ENCODE results near the gene DHFR.
"Not testable (repeated sequence)": the region's sequence is repeated elsewhere in the genome, so short reads cannot be mapped to it uniquely, and the experiment has no call there.

DHFR gene

DNA sequence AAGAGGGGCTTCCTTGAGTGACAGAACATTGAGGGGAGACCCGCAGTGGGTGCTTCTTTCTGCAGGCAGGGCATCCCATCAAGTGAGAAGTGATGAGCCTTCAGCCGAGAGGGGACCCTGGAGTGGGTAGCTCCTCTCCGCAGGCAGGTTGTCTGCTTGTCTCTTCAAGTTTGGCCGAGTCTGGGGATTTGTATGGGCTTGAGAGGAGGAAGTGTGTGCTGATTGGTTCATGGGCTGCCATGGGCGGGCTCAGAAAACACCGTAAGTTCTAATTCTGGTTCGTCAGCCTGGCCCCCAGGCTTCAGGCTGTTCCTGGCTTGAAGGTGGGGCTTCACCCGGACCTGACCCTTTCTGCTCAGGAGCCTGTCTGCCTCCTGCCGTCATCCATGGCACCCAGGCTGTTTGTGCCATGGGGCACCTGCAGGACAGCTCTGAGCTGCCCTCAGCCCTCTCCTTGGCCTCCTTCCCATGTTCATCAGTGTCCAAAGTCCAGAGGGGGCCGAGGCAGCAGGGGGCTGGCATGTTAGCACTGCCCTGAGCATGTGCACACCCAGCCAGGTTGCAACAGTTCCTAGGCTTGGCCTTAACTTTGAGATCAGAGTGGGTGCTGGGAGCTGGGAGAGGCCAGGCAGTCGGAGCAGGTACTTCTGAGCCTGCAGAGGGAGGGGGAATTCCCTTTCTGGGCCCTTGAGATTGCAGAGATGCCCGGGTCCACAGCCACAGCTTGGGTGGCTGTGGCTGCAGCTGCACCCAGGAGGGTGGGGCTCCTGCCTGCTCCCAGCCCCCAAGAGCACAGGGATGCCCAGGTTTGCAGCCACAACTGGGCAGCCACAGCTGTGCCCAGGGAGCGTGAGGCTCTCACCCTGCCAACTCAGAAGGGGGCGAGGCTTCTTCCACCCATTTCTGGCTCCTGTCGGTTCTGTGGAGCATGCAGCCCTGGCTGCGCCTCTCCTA is 13.5 kb upstream of the DHFR start:
- no peak overlapping the region for H3K27ac ChIP-seq
- TF ChIP-seq ZFX (IDR thresholded peaks at IDR 0.05) = no peak

DNA sequence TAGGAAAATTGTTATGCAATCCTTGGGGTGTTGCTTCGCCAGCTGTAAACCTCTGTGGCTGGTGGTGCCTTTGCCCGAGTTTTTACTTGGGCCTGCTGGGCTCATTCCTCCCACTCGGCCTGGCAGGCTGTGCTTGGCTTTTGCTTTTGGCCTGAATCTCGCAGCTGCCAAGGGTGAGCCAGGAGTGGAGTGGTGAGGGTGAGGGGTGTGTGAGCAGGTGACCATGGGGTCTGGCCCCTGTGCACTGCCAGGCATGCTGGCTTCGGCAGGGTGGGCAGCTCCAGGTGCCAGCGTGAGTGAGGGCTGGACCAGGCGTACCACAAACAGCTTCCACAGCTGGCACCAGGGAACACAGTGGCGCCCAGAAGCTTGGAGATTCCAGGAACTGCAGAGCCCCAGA is 12.6 kb upstream of the DHFR start:
- TF ChIP-seq, protein P1, sequence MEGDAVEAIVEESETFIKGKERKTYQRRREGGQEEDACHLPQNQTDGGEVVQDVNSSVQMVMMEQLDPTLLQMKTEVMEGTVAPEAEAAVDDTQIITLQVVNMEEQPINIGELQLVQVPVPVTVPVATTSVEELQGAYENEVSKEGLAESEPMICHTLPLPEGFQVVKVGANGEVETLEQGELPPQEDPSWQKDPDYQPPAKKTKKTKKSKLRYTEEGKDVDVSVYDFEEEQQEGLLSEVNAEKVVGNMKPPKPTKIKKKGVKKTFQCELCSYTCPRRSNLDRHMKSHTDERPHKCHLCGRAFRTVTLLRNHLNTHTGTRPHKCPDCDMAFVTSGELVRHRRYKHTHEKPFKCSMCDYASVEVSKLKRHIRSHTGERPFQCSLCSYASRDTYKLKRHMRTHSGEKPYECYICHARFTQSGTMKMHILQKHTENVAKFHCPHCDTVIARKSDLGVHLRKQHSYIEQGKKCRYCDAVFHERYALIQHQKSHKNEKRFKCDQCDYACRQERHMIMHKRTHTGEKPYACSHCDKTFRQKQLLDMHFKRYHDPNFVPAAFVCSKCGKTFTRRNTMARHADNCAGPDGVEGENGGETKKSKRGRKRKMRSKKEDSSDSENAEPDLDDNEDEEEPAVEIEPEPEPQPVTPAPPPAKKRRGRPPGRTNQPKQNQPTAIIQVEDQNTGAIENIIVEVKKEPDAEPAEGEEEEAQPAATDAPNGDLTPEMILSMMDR (conservative IDR thresholded peaks at IDR 0.05) = no peak
- no peak for TF ChIP-seq ZFX (IDR thresholded peaks at IDR 0.05)
- H3K27ac ChIP-seq = no peak overlapping the region

DNA sequence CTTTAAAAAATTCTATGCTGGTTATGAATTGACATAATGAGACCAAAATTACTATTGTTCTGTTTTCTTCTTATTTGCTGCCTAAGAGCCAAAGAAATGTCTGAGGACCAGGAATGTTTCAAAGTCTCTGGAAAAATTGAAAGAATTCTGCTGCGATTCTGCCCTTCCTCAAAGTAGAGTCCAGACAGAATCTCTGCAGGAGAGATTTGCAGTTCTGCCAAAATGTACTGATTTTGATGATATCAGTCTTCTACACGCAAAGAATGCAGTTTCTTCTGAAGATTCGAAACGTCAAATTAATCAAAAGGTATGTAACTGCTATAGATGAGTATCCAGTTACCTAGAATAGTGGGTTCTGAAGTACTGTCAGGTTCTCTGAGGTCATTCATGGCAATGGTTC is 10.3 kb upstream of the DHFR start:
- TF ChIP-seq ZFX (IDR thresholded peaks at IDR 0.05) = no peak
- TF ChIP-seq, protein P1 (conservative IDR thresholded peaks at IDR 0.05) = no peak
- H3K27ac ChIP-seq = no peak overlapping the region

DNA sequence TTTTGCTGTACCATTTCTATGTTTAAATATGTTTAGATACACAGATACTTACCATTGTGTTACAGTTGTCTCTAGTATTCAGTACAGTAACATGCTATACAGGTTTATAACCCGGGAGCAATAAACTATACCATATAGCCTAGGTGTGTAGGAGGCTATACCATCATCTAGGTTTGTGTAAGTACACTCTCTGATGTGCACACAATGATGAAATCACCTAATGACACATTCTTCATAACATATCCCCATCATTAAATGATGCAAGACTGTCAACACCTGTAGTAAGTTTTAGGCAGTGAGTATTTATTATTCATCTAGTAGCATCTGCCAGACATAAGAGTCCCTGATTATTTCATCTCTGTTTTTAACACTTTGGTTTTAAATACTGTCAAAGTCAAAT is 7.3 kb upstream of the DHFR start:
- H3K27ac ChIP-seq = no peak overlapping the region

DNA sequence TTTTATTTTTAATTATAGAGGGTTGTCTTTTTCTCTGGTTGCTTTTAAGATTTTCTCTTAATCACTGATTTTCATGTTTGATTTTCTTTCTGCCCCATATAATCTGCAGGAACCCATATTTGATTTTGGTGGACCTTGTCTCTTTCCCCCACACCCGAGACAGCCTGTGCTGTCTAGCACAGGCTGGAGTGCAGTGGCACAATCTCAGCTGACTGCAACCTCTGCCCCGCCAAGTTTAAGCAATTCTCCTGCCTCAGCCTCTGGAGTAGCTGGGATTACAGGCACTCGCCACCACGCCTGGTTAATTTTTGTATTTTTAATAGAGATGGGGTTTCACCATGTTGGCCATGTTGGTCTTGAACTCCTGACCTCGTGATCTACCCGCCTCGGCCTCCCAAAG is 5.9 kb upstream of the DHFR start:
- not testable (repeated sequence) for H3K27ac ChIP-seq

More for the DNA sequence above, 7.3 kb upstream of the DHFR start:
- TF ChIP-seq, protein P1 (conservative IDR thresholded peaks at IDR 0.05) = no peak
- TF ChIP-seq ZFX (IDR thresholded peaks at IDR 0.05) = no peak

DNA sequence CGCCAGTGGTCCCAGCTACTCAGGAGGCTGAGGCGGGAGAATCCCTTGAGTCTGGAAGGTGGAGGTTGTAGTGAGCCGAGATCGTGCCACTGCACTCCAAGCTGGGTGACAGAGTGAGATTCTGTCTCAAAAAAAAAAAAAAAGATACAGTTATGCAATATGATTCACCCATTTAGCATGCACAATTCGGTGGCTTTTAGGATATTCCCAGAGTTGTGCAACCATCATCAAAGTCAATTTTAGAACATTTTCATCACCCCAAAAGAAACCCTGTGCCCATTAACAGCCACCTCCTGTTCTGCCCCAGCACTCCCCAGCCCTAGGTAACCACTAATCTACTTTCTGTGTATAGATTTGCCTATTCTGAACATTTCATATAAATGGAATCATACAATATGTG is 4.3 kb upstream of the DHFR start:
- no peak overlapping the region for H3K27ac ChIP-seq
- no peak for TF ChIP-seq ZFX (IDR thresholded peaks at IDR 0.05)
- TF ChIP-seq, protein P1 (conservative IDR thresholded peaks at IDR 0.05) = no peak

DNA sequence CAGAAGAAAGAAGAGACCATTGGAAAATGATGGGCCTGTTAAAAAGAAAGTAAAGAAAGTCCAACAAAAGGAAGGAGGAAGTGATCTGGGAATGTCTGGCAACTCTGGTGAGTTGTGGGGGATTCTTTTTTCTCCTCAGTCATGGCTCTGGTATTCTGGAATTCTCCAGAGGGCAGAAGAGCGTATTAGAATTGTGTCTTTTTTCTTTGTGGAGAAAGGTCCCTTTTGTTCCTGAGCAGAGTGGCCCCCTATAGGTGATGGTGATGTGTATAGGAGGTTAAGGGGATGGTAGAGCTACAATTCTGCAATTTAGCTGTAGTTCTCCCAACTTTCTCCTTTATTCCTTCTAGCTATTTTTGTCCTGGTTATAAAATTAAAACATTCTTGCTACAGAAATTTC is 1.6 kb upstream of the DHFR start:
- TF ChIP-seq, protein P1 (conservative IDR thresholded peaks at IDR 0.05) = no peak; the same call in 1 of the 2 replicates
- TF ChIP-seq ZFX (IDR thresholded peaks at IDR 0.05) = no peak

DNA sequence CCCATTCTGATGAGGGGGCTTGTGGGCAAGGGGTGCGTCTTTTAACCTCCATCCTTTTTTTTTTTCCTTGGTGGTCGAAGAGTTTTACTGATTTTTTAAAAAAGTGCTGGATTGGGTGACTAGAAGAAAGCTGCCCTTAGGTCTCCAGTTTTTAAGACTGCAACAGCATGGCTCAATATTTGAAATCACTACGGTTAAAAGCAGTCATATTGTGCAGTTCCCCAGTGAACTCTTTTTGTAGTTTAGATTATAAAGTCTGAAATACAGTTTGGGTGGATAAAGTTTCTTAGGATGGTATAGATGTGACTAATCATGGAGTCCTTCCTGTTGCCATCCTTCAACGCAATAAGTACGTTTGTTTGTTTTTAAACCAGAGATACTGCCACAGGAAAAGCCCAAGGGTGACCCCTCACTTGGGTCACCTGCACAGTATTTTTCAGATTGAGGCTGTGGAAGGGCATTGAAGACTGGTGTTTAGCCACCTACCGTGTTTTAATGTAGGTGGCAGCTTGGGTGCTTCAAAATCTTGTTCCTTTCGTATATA is 520 bp upstream of the DHFR start:
- peak overlapping the region; percentile 87 for H3K27ac ChIP-seq
- TF ChIP-seq, protein P1 (conservative IDR thresholded peaks at IDR 0.05) = no peak
- TF ChIP-seq ZFX (IDR thresholded peaks at IDR 0.05) = no peak

More for the DNA sequence above, 1.6 kb upstream of the DHFR start:
- H3K27ac ChIP-seq = no peak overlapping the region
